T-helper 17 cell (primary cell): ENCODE measurements around the gene ZNF697. TPM values are rescaled to one million over a fixed set of nuclear protein-coding genes. Genes with fewer than 3 reads are reported as not detected.

Experiments used
- ATAC-seq: fragments of 150-1000 bp; cut with Tn5 transposase; 2 replicates; pipeline ENCODE4 v1.10.0; 2021; ENCODE audit warnings: mild to moderate bottlenecking, moderate library complexity
- DNase-seq, 3 donors: peaks; one replicate each; pipeline versions ENCODE4 v3.0.0 to v3.0.0-alpha.2; 2020 to 2021
- H3K9me3 ChIP-seq: one replicate; pipeline ENCODE4 v1.7.0; 2013; ENCODE audit warnings: low read length, mild to moderate bottlenecking; ENCODE audit not compliant: control insufficient read depth, poor library complexity, severe bottlenecking
- H3K27ac Mint-ChIP-seq: one replicate; pipeline ENCODE4 v1.8.0; 2022; ENCODE audit warnings: mild to moderate bottlenecking, moderate library complexity, mixed read lengths
- H3K27me3 Mint-ChIP-seq: one replicate; pipeline ENCODE4 v1.8.0; 2022; ENCODE audit warnings: mixed read lengths
- H3K36me3 Mint-ChIP-seq: one replicate; pipeline ENCODE4 v1.8.0; 2022; ENCODE audit warnings: low read depth, mixed read lengths
- H3K4me1 Mint-ChIP-seq: one replicate; pipeline ENCODE4 v1.8.0; 2022; ENCODE audit warnings: mild to moderate bottlenecking, mixed read lengths
- H3K4me3 Mint-ChIP-seq: one replicate; pipeline ENCODE4 v1.8.0; 2022; ENCODE audit warnings: mild to moderate bottlenecking, moderate library complexity, mixed read lengths
- total RNA-seq, 4 donors: library from RNA in 2 of 4; stranded (reverse) in 2 of 4; gene quantifications; one replicate each; pipeline ENCODE4 v1.2.3 and lab custom pipeline; 2022 to 2026

ZNF697 gene
- total RNA-seq, 2 donors from 2014 or later, result 0.15 TPM; not detected in 1

GRCh38 chr1:119655154-119655553 is 7.1 kb upstream of the ZNF697 start:
- peaks cover 4% of the 10 kb centered on the region for H3K36me3 Mint-ChIP-seq
- ATAC-seq (no peak), DNase-seq (no peak)
- no peaks in the 10 kb centered on the region for H3K9me3 ChIP-seq
- H3K4me1 Mint-ChIP-seq, result no peaks in the 10 kb centered on the region
- H3K27ac Mint-ChIP-seq, result no peak overlapping the region
- H3K27me3 Mint-ChIP-seq, result peaks cover 70% of the 10 kb centered on the region
- no peak overlapping the region for H3K4me3 Mint-ChIP-seq

DNA sequence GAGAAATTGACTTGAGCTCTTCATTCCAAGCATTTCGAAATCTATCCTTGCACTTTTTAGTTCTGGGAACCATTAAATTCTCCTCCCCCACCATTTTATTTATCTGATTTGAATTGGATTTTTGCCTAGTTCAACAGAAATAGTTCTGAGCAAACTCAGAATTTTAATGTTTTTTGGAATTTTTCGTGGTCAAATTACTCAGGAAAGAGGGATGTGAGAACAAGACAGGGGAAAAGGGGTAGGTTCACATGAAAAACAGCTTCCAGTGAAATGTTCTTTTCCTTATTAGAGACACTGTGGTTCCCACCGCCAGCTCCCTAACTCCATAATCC is 5.7 kb upstream of the ZNF697 start:
- Mint-ChIP-seq H3K36me3 (peaks cover 4% of the 10 kb centered on the region), H3K4me3 (no peak overlapping the region), H3K27ac (no peak overlapping the region), H3K4me1 (no peaks in the 10 kb centered on the region), H3K27me3 (peaks cover 74% of the 10 kb centered on the region)
- H3K9me3 ChIP-seq, result no peaks in the 10 kb centered on the region
- ATAC-seq (no peak), DNase-seq (no peak)

GRCh38 chr1:119653135-119653838 is 5.2 kb upstream of the ZNF697 start:
- Mint-ChIP-seq H3K4me3 (no peak overlapping the region), H3K27me3 (peaks cover 77% of the 10 kb centered on the region), H3K36me3 (peaks cover 4% of the 10 kb centered on the region), H3K27ac (no peak overlapping the region), H3K4me1 (no peaks in the 10 kb centered on the region)
- H3K9me3 ChIP-seq, result no peaks in the 10 kb centered on the region
- no peak for ATAC-seq
- no peak for DNase-seq

GRCh38 chr1:119652587-119652986 is 4.5 kb upstream of the ZNF697 start:
- Mint-ChIP-seq H3K27ac (no peak overlapping the region), H3K4me3 (no peak overlapping the region), H3K4me1 (no peaks in the 10 kb centered on the region), H3K27me3 (peaks cover 77% of the 10 kb centered on the region), H3K36me3 (peaks cover 4% of the 10 kb centered on the region)
- H3K9me3 ChIP-seq, result no peaks in the 10 kb centered on the region
- DNase-seq, result no peak
- no peak for ATAC-seq

- Mint-ChIP-seq H3K27me3 (peaks cover 72% of the 10 kb centered on the region), H3K27ac (no peak overlapping the region), H3K4me3 (no peak overlapping the region), H3K36me3 (peaks cover 4% of the 10 kb centered on the region), H3K4me1 (no peaks in the 10 kb centered on the region)
- ATAC-seq (no peak), DNase-seq (no peak)
- H3K9me3 ChIP-seq, result no peaks in the 10 kb centered on the region
Observed at GRCh38 chr1:119651641-119652040, 3.6 kb upstream of the ZNF697 start.

DNA sequence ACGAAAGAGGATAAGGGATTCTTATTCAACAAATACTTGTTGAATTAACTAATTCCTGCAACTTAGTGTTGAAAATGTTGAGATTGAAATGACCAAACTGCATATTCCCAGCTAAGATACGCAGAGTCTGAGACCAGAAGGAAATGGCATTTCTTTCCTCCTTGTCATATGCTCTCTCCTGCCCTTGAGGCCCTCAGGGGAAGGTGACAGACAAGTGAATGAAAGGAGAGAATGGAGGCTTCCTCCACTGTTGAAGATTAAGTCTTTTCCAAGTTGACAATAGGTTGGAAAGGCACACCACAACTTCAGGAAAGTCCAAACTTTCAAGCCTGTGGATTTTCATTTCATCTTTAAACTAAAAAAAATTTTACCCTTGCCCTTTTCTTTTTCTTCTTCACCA is 3.1 kb upstream of the ZNF697 start:
- DNase-seq, result no peak
- ATAC-seq, result no peak
- H3K9me3 ChIP-seq, result no peaks in the 10 kb centered on the region
- no peaks in the 10 kb centered on the region for H3K4me1 Mint-ChIP-seq
- peaks cover 4% of the 10 kb centered on the region for H3K36me3 Mint-ChIP-seq
- no peak overlapping the region for H3K4me3 Mint-ChIP-seq
- peaks cover 75% of the 10 kb centered on the region for H3K27me3 Mint-ChIP-seq
- H3K27ac Mint-ChIP-seq, result no peak overlapping the region

- H3K4me3 Mint-ChIP-seq, result peak overlapping the region; percentile 63
- H3K36me3 Mint-ChIP-seq, result peaks cover 4% of the 10 kb centered on the region
- H3K9me3 ChIP-seq, result no peaks in the 10 kb centered on the region
- no peak for ATAC-seq
- H3K27ac Mint-ChIP-seq, result no peak overlapping the region
- DNase-seq, result no peak
- no peaks in the 10 kb centered on the region for H3K4me1 Mint-ChIP-seq
- peaks cover 77% of the 10 kb centered on the region for H3K27me3 Mint-ChIP-seq
Observed at GRCh38 chr1:119648620-119649004, 546 bp upstream of the ZNF697 start.

GRCh38 chr1:119647228-119647733 is 785 bp downstream of the ZNF697 start:
- DNase-seq (no peak), ATAC-seq (no peak)
- peak overlapping the region; percentile 54 for H3K4me3 Mint-ChIP-seq
- H3K4me1 Mint-ChIP-seq, result no peaks in the 10 kb centered on the region
- no peaks in the 10 kb centered on the region for H3K9me3 ChIP-seq
- peaks cover 75% of the 10 kb centered on the region for H3K27me3 Mint-ChIP-seq
- H3K27ac Mint-ChIP-seq, result no peak overlapping the region
- H3K36me3 Mint-ChIP-seq, result peaks cover 4% of the 10 kb centered on the region

- no peak for ATAC-seq
Observed at GRCh38 chr1:119646521-119647227, 1.4 kb downstream of the ZNF697 start.

GRCh38 chr1:119639109-119639508 is 9.0 kb downstream of the ZNF697 start:
- Mint-ChIP-seq H3K27me3 (peaks cover 41% of the 10 kb centered on the region), H3K36me3 (no peaks in the 10 kb centered on the region), H3K4me1 (no peaks in the 10 kb centered on the region), H3K4me3 (no peak overlapping the region), H3K27ac (no peak overlapping the region)
- H3K9me3 ChIP-seq, result no peaks in the 10 kb centered on the region
- DNase-seq, result no peak
- ATAC-seq, result no peak

More at GRCh38 chr1:119646521-119647227, 1.4 kb downstream of the ZNF697 start:
- no peak overlapping the region for H3K27ac Mint-ChIP-seq
- no peaks in the 10 kb centered on the region for H3K4me1 Mint-ChIP-seq
- no peak for DNase-seq
- H3K27me3 Mint-ChIP-seq, result peaks cover 75% of the 10 kb centered on the region
- no peaks in the 10 kb centered on the region for H3K9me3 ChIP-seq
- H3K4me3 Mint-ChIP-seq, result no peak overlapping the region
- H3K36me3 Mint-ChIP-seq, result peaks cover 4% of the 10 kb centered on the region

GRCh38 chr1:119637710-119638109 is 10.4 kb downstream of the ZNF697 start:
- no peaks in the 10 kb centered on the region for H3K9me3 ChIP-seq
- Mint-ChIP-seq H3K27me3 (peaks cover 41% of the 10 kb centered on the region), H3K4me1 (no peaks in the 10 kb centered on the region), H3K4me3 (no peak overlapping the region), H3K36me3 (no peaks in the 10 kb centered on the region), H3K27ac (no peak overlapping the region)
- ATAC-seq (no peak), DNase-seq (no peak)

GRCh38 chr1:119636491-119637089 is 11.5 kb downstream of the ZNF697 start:
- ATAC-seq (no peak), DNase-seq (no peak)
- no peaks in the 10 kb centered on the region for H3K36me3 Mint-ChIP-seq
- H3K9me3 ChIP-seq, result no peaks in the 10 kb centered on the region
- H3K27ac Mint-ChIP-seq, result no peak overlapping the region
- H3K4me3 Mint-ChIP-seq, result no peak overlapping the region
- H3K27me3 Mint-ChIP-seq, result peaks cover 42% of the 10 kb centered on the region
- H3K4me1 Mint-ChIP-seq, result no peaks in the 10 kb centered on the region

DNA sequence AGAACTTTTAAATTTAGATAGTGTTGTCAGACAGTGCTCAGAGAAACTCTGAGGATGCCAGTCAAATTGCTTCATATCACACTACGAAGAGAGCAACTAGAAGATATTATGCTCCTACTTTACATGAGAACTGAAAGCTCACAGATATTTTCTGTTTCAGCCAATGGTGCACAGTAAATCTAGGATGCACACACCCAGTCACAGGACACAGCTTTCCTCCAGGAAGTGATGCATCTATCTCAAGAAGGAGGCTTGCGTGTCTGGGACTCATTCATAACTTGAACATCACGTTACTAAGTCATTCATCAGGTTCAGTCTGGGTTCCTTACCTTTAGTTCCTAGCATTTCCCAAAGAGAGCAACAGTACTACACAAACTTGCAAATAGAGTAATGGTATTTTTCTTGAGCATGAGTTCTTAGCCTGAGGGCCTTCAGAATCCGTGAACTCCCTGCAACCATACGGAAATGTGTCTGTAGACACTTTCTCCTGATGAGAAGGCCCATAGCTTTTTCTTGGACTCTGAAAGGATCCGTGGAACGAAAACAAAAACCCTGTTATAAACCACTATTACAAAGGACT is 12.2 kb downstream of the ZNF697 start:
- no peak overlapping the region for H3K4me3 Mint-ChIP-seq
- H3K9me3 ChIP-seq, result no peaks in the 10 kb centered on the region
- H3K27me3 Mint-ChIP-seq, result peaks cover 44% of the 10 kb centered on the region
- no peak overlapping the region for H3K27ac Mint-ChIP-seq
- DNase-seq (no peak), ATAC-seq (no peak)
- no peaks in the 10 kb centered on the region for H3K4me1 Mint-ChIP-seq
- H3K36me3 Mint-ChIP-seq, result no peaks in the 10 kb centered on the region
